A673 (cell line): ENCODE measurements around the gene PPP1R12C.
A peak's percentile ranks its signal among the peaks of the same experiment; 100 is the strongest.

Experiments
- CTCF ChIP-seq: fragments of 300-800, 200-600 bp; sonication (generic); conservative IDR thresholded peaks from 2 replicates; pipeline ENCODE4 v1.5.1; 2017; ENCODE audit warnings: low read depth, mild to moderate bottlenecking, antibody characterized with exemption, low read length, moderate library complexity, mixed read lengths
- EZH2 ChIP-seq: fragments of 200-600 bp; sonication (generic); IDR thresholded peaks from 2 replicates; pipeline ENCODE4 v1.6.1; 2017; ENCODE audit warnings: borderline replicate concordance, low read depth, mild to moderate bottlenecking, mixed read lengths, antibody characterized with exemption, low read length; ENCODE audit not compliant: poor library complexity, severe bottlenecking

GRCh38 chr19:55146078-55146704, 28.8 kb upstream of the PPP1R12C start:
- TF ChIP-seq CTCF (peak; percentile 78), EZH2 (no peak)
